CD4-positive, alpha-beta T cell (primary cell): Measurements from ENCODE around the gene PKHD1. TPM values are rescaled to one million over a fixed set of nuclear protein-coding genes. Genes with fewer than 3 reads are reported as not detected.

Experiments used
- ATAC-seq: fragments of 200-7000 bp; cut with Tn5 transposase; one replicate; pipeline ENCODE4 v1.10.0; 2022; ENCODE audit warnings: mild to moderate bottlenecking; ENCODE audit not compliant: poor library complexity
- CTCF ChIA-PET: fragments of 350-600 bp; sonication (Branson Sonifier 250); formaldehyde crosslinking; loops from one replicate; lab custom pipeline; 2021; ENCODE audit warnings: antibody characterized with exemption, inconsistent platforms; lab: Charles Lee
- POLR2A ChIA-PET: fragments of 350-600 bp; sonication (Branson Sonifier 250); formaldehyde crosslinking; loops from one replicate; lab custom pipeline; 2021; ENCODE audit warnings: antibody characterized with exemption, inconsistent platforms; lab: Charles Lee
- DNase-seq, 14 experiments: peaks; one replicate each; pipeline ENCODE4 v3.0.0-alpha.2; 2013 to 2020; ENCODE audit warnings: mixed read lengths in 2 of 14
- H3K27ac ChIP-seq, 2 donors: one replicate each; pipeline versions ENCODE4 v1.5.1 to v1.7.0; 2013; ENCODE audit warnings: low read length in 2 of 2, low read depth in 1 of 2, mild to moderate bottlenecking in 1 of 2
- H3K27me3 ChIP-seq, 2 experiments: 1 replicate in 1 of 2; 2 replicates in 1 of 2; pipeline versions ENCODE4 v1.6.1 to v1.7.0; 2013; ENCODE audit warnings: low read length in 2 of 2, control low read depth in 1 of 2, mild to moderate bottlenecking in 1 of 2, moderate library complexity in 1 of 2; ENCODE audit not compliant: insufficient read depth in 2 of 2, control insufficient read depth in 1 of 2
- H3K36me3 ChIP-seq: one replicate; pipeline ENCODE4 v1.6.1; 2013; ENCODE audit warnings: low read length, control low read depth; ENCODE audit not compliant: insufficient read depth
- H3K4me1 ChIP-seq: one replicate; pipeline ENCODE4 v1.6.1; 2013; ENCODE audit warnings: low read length, control low read depth; ENCODE audit not compliant: insufficient read depth
- H3K4me3 ChIP-seq: one replicate; pipeline ENCODE4 v1.5.1; 2013; ENCODE audit warnings: mild to moderate bottlenecking, low read length, moderate library complexity
- H3K9me3 ChIP-seq, 2 experiments: 1 replicate in 1 of 2; 2 replicates in 1 of 2; pipeline versions ENCODE4 v1.6.1 to v1.7.0; 2013; ENCODE audit warnings: low read length in 2 of 2, mild to moderate bottlenecking in 2 of 2, control low read depth in 1 of 2, moderate library complexity in 1 of 2; ENCODE audit not compliant: control insufficient read depth in 1 of 2, insufficient read depth in 1 of 2
- H3K27ac Mint-ChIP-seq: one replicate; pipeline ENCODE4 v1.8.0; 2020; ENCODE audit warnings: mixed read lengths
- H3K27me3 Mint-ChIP-seq: one replicate; pipeline ENCODE4 v1.8.0; 2021; ENCODE audit warnings: mixed read lengths
- H3K36me3 Mint-ChIP-seq: one replicate; pipeline ENCODE4 v1.8.0; 2021; ENCODE audit warnings: low read depth, mixed read lengths
- H3K4me1 Mint-ChIP-seq: one replicate; pipeline ENCODE4 v1.8.0; 2021; ENCODE audit warnings: low read depth, mixed read lengths
- H3K4me3 Mint-ChIP-seq: one replicate; pipeline ENCODE4 v1.8.0; 2020; ENCODE audit warnings: mild to moderate bottlenecking, mixed read lengths
- H3K9me3 Mint-ChIP-seq: one replicate; pipeline ENCODE4 v1.8.0; 2020; ENCODE audit warnings: mixed read lengths
- CTCF ChIP-seq: fragments of 200-600 bp; IDR thresholded peaks from one replicate; pipeline ENCODE4 v1.8.0; 2022; ENCODE audit warnings: antibody characterized with exemption, mild to moderate bottlenecking
- intact Hi-C, 2 experiments: fragments of 100-400 bp; cut with DNase I in 1 of 2; cut with micrococcal nuclease in 1 of 2; formaldehyde crosslinking; loops; one replicate each; pipeline versions ENCODE4 v1.15.1 to v1.9.0; 2023 to 2025; cut with DNase I, micrococcal nuclease
- total RNA-seq, 174 experiments: library from RNA in 2 of 174; stranded (reverse) in 2 of 174; gene quantifications; one replicate each; pipeline ENCODE4 v1.2.3 and lab custom pipeline; 2021 to 2026

Gene PKHD1
- total RNA-seq, 2 experiments from 2014 or later = 0.03 TPM; not detected in 1

DNA sequence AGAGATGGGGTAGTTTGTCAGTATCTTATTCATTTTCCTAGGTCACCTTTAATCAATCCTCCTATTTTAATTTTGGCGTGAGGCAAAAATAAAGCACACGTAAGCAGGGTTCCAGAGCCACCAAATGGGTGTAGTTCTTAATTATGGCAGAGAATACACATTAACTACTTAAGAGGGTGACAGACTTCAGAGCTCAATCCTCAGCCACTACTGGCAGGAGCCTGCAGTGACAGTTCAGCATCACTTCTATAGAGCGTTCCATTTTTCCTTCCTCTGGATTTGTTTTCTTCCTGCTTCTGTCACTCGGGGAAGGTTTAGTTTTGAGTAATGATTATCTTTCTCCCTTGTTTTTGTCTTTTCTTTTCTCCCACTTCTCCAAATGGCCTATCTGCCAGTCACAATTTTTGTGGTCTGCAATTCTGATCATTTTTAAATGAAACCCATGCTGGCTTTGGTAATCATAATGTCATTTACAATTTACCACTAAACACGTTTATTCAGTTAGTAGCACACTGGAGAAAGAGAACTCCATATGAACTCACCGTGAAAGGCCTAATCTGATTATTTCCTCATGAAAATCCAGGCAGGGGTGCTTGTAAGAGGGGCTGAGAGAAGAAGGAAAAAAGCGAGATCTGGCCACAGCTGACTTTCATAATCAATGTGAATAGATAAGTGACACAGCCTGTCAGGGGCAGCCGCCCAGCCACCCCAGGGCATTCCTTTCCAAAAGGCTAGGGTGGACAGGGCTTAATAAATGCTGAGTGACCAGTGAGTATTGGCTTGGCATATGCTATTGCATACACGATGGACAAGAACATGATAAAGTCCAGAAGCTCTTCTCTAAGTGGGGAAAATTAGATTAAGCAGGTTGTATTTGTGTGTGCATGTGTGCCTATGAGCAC is 412.1 kb downstream of the PKHD1 start:
- Mint-ChIP-seq H3K27me3 (peaks cover 8% of the 10 kb centered on the region), H3K36me3 (no peaks in the 10 kb centered on the region), H3K4me3 (no peak overlapping the region), H3K27ac (no peak overlapping the region), H3K4me1 (no peaks in the 10 kb centered on the region), H3K9me3 (no peaks in the 10 kb centered on the region)
- no peak for ATAC-seq
- no peak for TF ChIP-seq CTCF
- H3K27ac ChIP-seq = no peak overlapping the region
- no peaks in the 10 kb centered on the region for H3K4me1 ChIP-seq
- H3K27me3 ChIP-seq = no peaks in the 10 kb centered on the region
- DNase-seq = no peak
- POLR2A ChIA-PET = no interaction called here
- H3K4me3 ChIP-seq = no peak overlapping the region
- H3K36me3 ChIP-seq = no peaks in the 10 kb centered on the region
- intact Hi-C loops = no loop called here
- no peaks in the 10 kb centered on the region for H3K9me3 ChIP-seq
- CTCF ChIA-PET = no interaction called here

GRCh38 chr6:51663525-51663924 is 423.9 kb downstream of the PKHD1 start:
- POLR2A ChIA-PET = no interaction called here
- Histone ChIP-seq H3K9me3 (no peaks in the 10 kb centered on the region), H3K36me3 (no peaks in the 10 kb centered on the region), H3K4me3 (no peak overlapping the region), H3K27me3 (no peaks in the 10 kb centered on the region), H3K4me1 (no peaks in the 10 kb centered on the region), H3K27ac (no peak overlapping the region)
- TF ChIP-seq CTCF = no peak
- Mint-ChIP-seq H3K27me3 (no peaks in the 10 kb centered on the region), H3K9me3 (peaks cover 11% of the 10 kb centered on the region), H3K36me3 (no peaks in the 10 kb centered on the region), H3K27ac (no peak overlapping the region), H3K4me1 (no peaks in the 10 kb centered on the region), H3K4me3 (no peak overlapping the region)
- ATAC-seq = no peak
- no peak for DNase-seq
- intact Hi-C loops = no loop called here
- CTCF ChIA-PET = no interaction called here

DNA sequence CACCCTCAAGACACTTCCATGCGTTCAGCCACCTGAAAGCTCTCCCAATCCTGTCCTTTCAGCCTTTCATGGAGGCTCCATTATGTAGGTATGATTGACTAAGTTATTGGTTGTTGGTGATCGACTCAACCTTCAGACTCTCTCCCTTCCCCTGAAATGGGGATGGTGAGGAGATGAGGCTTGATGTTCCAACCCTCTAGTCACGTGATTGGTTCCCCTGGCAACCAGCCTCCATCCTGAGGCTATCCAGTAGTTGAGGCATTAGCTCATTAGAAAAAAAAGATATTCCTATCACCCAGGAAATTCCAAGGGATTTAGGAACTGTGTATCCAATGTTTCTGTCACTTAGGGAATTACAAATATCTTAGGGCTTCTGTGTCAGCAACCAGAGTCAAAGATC is 426.6 kb downstream of the PKHD1 start:
- Histone ChIP-seq H3K4me3 (no peak overlapping the region), H3K27me3 (no peaks in the 10 kb centered on the region), H3K4me1 (no peaks in the 10 kb centered on the region), H3K27ac (no peak overlapping the region), H3K9me3 (no peaks in the 10 kb centered on the region), H3K36me3 (no peaks in the 10 kb centered on the region)
- DNase-seq (no peak), ATAC-seq (no peak)
- no peak overlapping the region for H3K4me3 Mint-ChIP-seq
- intact Hi-C loops = no loop called here
- H3K36me3 Mint-ChIP-seq = no peaks in the 10 kb centered on the region
- no peaks in the 10 kb centered on the region for H3K4me1 Mint-ChIP-seq
- H3K27me3 Mint-ChIP-seq = no peaks in the 10 kb centered on the region
- no peak for TF ChIP-seq CTCF
- no peak overlapping the region for H3K27ac Mint-ChIP-seq
- ChIA-PET CTCF (no interaction called here), POLR2A (no interaction called here)
- H3K9me3 Mint-ChIP-seq = peaks cover 10% of the 10 kb centered on the region
